Activated CD4-positive, alpha-beta T cell treated with anti-CD3 and anti-CD28 coated beads for 48 hours (primary cell): ENCODE data around the gene GRAMD4.
"Not testable (repeated sequence)": the region's sequence is repeated elsewhere in the genome, so short reads cannot be mapped to it uniquely, and the experiment has no call there.

Experiments used
- DNase-seq: peaks from one replicate; pipeline ENCODE4 v3.0.0-alpha.2; 2020

The GRAMD4 gene

DNA sequence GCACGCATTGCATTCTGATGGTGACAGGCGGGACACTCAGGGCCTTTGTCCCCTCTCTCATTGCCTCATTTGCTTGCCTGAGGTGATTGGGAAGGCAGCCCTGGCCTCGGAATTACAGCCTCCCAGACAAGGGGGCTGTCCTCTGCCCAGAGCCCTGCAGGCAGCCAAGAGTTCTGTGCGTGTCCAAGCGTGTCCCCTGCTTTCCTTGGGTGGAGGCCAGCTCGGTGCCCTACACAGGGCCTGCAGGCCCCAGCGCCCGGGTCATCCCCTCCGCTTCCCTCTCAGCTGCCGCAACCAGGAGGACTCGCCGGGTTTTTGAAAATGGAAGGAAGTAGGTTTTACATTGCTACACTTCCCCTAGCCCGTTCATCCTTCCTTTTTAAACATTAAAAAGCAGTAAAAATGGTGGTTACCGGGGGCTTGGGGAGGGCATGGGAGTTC is 1.9 kb downstream of the GRAMD4 start:
- no peak for DNase-seq

- DNase-seq, result no peak
Observed at GRCh38 chr22:46625113-46625842, 5.1 kb downstream of the GRAMD4 start.

GRCh38 chr22:46625843-46626349 is 5.7 kb downstream of the GRAMD4 start:
- no peak for DNase-seq

DNA sequence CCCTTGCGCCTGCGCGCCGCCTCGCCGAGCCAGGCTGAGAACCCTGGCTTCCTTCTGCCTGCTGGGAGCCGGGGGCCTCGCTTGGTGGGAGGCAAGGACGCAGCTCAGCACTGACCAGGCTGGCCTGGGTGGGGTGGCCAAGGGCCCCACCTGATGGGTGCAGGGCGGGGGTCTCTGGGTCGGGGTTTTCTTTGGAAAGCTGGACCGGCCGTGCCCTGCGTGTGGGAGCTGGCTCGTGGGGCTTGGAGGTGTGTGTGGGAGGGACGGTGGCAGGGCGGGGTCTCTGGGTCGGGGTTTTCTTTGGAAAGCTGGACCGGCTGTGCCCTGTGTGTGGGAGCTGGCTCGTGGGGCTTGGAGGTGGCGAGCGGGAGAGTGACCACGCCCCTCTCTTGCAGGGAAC is 6.2 kb downstream of the GRAMD4 start:
- no peak for DNase-seq

- DNase-seq, result no peak
Observed at GRCh38 chr22:46626911-46627805, 7.0 kb downstream of the GRAMD4 start.

DNA sequence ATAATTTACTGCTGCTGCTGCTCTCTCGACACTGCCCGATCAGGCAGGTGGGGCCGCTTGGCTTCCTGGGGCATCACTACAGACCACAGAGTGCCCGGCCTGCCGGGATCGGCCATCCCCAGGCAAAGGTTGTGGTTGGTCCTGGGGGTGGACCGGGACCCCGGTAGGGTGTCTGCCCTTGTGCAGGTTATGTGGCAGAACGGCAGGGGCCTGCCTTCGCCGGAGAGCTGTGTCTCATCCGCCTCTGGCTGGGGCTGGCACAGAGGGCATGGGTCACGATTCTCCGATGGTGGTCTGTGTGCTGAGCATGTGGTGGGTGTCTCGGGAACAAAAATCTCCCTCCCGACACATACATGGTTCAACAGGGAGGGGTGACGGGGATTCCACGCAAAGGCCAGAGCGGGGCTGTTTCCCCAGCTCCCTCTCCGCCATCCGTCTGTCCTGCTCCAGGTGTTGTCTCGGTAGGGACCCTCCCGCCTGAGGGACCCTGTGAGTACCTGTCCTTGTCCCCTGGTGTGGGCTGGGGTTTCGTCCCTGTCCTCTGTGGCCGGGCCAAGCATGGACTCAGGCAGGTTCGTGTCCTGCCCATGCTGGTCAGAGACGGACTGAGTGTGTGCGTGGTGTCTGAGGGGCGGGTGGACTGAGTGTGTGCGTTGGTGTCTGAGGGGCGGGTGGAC is 7.8 kb downstream of the GRAMD4 start:
- DNase-seq, result no peak

DNA sequence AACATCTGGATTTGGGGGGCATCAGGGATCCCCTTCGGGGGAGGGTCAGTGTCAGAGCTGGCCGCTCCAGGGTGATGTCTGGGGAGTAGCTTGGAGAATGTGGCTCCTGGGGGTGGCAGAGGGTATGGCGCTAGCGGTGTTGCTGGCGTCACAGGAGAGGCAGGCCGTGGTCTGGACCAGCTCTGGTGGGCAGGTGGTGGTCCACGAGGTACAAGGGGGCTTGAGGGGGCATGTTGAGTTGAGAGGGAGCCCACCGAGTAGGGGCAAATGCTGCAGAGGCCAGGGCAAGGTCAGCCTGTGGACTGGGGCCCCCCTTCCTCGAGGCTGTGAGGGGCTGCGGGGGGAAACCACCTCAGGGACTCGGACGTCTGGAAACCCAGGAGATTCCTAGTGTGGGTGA is 8.6 kb downstream of the GRAMD4 start:
- DNase-seq, result no peak

GRCh38 chr22:46629291-46629690 is 9.1 kb downstream of the GRAMD4 start:
- DNase-seq, result no peak

GRCh38 chr22:46631113-46631512 is 10.9 kb downstream of the GRAMD4 start:
- DNase-seq, result no peak

- no peak for DNase-seq
Observed at GRCh38 chr22:46632646-46633249, 12.6 kb downstream of the GRAMD4 start.

DNA sequence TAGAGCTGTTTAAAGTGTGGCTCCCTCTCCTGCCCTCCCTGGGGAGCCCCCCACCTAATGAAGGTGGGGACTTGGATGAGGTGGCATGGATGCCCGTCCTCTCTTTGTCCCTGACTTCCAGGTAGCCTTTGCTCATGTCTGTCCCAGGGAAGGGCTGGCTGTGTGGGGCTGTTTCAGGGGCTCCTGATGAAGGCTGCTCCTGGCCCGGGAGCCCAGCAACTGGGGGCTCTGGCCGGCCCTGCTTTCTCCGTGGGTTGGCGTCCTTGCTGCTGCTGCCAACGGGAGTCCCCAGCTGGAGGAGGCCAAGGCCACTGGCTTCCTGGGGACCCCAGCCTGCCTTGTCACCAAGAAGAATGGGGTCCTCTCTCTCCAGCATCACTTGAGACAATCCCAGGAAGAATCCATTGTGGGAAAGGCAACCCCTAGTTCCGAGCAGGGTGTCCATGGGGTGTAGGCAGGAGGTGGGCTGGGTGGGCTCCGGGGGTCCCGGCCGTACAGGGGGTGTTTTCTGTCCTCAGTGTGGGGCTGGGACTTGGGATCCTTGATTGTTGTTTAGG is 13.2 kb downstream of the GRAMD4 start:
- DNase-seq, result no peak

DNA sequence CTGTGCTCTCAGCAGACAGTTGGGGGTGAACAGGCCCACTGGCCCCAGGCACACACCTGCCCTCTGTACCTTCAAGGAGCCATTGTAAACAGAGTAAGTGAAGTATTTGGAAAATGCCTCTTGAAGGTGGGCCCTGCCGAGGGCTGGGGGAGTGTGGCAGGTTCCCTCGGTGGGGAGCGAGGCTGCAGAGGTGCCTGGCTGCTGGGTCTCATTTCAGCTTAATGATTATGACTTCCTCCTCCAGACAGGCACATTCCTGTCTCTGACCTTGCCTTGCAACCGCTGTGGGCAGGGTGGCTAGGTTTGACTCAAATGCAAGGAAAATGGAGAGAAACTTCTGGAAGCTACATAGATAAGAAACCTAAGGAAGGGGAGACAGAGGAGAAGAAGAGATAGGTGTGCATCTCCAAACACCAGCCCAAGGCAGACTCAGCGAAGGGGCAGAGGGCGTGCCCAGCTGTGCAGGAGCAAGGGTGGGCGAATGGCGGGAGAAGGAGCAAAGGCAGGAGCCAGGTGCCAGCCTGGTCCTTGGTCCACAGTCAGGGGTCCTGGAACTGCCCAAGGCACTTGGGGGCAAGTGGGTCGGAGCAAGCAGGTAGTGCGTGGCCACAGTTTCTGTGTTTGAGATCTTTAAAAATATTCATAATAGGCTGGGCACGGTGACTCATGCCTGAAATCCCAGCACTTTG is 14.0 kb downstream of the GRAMD4 start:
- DNase-seq, result no peak

DNA sequence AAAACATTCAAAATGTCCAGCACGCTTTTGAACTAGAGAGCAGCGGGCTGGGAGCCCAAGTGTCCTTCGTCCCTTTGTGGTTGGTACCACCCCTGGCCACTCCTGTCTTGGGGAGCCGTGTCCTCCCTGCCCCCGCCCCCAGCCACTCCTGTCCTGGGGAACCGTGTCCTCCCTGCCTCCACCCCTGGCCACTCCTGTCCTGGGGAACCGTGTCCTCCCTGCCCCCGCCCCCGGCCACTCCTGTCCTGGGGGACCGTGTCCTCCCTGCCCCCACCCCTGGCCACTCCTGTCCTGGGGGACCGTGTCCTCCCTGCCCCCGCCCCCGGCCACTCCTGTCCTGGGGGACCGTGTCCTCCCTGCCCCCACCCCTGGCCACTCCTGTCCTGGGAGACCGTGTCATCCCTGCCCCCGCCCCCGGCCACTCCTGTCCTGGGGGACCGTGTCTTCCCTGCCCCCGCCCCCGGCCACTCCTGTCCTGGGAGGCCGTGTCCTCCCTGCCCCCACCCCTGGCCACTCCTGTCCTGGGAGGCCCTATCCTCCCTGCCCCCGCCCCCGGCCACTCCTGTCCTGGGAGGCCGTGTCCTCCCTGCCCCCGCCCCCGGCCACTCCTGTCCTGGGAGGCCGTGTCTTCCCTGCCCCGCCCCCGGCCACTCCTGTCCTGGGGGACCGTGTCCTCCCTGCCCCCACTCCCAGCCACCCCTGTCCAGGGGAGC is 14.9 kb downstream of the GRAMD4 start:
- DNase-seq, result not testable (repeated sequence)

GRCh38 chr22:46635756-46636155 is 15.6 kb downstream of the GRAMD4 start:
- DNase-seq, result no peak

GRCh38 chr22:46636221-46637002 is 16.2 kb downstream of the GRAMD4 start:
- no peak for DNase-seq

GRCh38 chr22:46637711-46638600 is 17.8 kb downstream of the GRAMD4 start:
- no peak for DNase-seq

DNA sequence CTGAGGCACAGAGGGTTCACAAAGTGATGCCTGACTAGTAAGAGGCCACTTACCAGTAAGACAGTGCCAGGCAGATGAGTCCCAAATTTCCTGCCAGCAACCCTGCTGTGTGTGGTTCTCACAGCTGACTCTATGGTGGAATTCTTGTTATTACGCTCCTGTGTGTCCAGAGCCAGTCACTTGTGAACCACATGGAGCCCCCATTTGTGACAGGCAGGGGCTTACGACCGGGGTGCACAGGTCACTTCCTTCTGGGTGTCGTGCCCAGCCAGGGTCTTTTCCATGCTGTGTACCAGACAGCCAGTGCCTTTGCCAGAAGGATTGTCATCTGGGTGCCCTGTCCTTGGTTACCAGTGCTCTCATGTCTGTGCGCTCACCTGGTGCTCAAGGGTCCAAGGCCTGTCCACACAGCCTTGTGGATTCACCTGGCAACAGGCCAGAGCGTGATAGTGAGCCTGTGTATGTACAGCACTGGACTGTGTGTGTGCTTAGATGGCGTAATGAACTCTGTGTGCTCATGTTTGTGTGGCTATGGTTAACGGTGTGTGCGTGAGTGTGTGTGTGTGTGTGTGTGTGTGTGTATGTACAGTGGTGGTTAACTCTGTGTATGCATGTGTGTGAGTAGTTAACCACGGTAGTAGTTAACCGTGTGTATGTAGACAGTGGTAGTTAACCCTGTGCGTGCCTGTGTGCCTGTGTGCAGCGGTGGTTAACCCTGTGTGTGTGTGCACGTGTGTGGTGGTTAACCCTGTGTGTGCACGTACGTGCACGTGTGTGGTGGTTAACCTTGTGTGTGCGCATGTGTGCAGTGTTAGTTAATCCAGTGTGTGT is 18.6 kb downstream of the GRAMD4 start:
- no peak for DNase-seq

DNA sequence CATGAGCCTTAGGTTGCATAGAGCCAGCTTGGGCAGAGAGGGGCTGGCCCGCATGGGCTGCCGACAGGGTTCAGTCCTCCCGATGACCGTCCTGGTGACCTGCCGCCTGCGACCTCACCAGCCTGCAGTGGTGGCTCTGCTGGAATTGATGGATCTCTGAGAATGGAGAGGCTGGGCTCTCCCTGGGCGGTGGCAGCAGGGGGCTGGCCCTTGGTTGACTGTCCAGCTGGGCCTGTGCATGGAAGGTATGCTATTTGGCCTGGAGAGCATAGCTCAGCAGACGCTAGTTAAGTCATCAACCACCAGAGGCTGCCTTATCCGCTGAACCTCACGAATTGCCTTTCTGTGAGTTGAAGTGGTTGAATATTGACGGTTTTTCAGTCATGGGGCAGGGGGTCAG is 19.7 kb downstream of the GRAMD4 start:
- no peak for DNase-seq
